Measurements from ENCODE around the gene SCYL1.

Gene SCYL1

DNA sequence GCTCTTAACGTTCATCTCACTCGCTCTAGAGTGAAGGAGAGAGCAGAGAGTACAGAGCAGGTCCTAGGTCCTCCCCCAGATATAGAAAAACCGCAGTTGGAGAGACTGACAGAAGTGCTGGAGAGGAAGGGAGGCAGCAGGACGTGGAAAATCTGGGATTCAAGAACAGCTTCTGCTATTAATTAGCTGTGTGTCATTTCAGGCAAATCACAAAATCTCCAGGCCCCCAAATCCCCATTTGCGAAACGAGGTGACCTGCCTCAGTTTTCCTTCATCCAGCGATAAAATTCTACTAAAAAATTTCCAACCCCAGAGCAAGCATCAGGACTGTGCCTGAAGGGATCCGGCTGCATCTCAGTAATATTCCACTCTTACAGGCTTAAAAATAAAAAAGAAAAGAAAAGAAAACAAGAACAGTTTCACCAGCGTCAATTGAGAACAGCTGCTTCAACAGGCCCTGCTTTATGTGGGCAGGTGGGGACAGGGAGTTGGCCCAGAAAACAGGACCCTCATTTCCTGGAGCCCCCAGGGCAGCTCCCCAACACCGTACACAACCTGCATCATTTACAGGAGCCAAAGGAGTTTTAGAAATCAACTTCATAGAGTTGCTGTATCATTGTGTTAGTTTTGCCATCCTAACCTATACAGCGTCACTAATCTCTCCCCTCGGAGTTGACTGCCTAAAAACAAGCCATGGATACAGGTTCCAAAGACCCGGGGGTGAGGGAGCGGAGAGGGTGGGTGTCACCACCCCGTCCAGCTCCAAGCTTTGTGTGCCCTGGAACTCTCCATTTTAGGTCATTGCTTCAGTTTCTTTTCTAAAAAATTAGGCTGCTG is 28.4 kb upstream of the SCYL1 start:
- Histone ChIP-seq H3K4me1 (ENCODE audit: control insufficient read depth, insufficient read depth, low read length) (peaks cover 42% of the 10 kb centered on the region), H3K9me3 (ENCODE audit: control insufficient read depth, insufficient read depth, low read length) (no peaks in the 10 kb centered on the region), H3K27ac (ENCODE audit: low read depth, low read length) (peak overlapping the region; percentile 99), H3K4me3 (ENCODE audit: low read depth, low read length) (peak overlapping the region; percentile 53), H3K36me3 (ENCODE audit: control insufficient read depth, insufficient read depth, low read length) (peaks cover 17% of the 10 kb centered on the region), H3K27me3 (ENCODE audit: control insufficient read depth, insufficient read depth, low read length) (no peaks in the 10 kb centered on the region), H3K9ac (ENCODE audit: low read depth, low read length) (peak overlapping the region; percentile 38)

- H3K9ac ChIP-seq (ENCODE audit: low read depth, low read length), result peak overlapping the region; percentile 99
- peak overlapping the region; percentile 92 for H3K4me3 ChIP-seq (ENCODE audit: low read depth, low read length)
- H3K36me3 ChIP-seq (ENCODE audit: control insufficient read depth, insufficient read depth, low read length), result peaks cover 26% of the 10 kb centered on the region
- no peaks in the 10 kb centered on the region for H3K9me3 ChIP-seq (ENCODE audit: control insufficient read depth, insufficient read depth, low read length)
- peaks cover 33% of the 10 kb centered on the region for H3K4me1 ChIP-seq (ENCODE audit: control insufficient read depth, insufficient read depth, low read length)
- H3K27ac ChIP-seq (ENCODE audit: low read depth, low read length), result peak overlapping the region; percentile 99
- H3K27me3 ChIP-seq (ENCODE audit: control insufficient read depth, insufficient read depth, low read length), result no peaks in the 10 kb centered on the region
Observed at GRCh38 chr11:65497141-65498041, 27.5 kb upstream of the SCYL1 start.

DNA sequence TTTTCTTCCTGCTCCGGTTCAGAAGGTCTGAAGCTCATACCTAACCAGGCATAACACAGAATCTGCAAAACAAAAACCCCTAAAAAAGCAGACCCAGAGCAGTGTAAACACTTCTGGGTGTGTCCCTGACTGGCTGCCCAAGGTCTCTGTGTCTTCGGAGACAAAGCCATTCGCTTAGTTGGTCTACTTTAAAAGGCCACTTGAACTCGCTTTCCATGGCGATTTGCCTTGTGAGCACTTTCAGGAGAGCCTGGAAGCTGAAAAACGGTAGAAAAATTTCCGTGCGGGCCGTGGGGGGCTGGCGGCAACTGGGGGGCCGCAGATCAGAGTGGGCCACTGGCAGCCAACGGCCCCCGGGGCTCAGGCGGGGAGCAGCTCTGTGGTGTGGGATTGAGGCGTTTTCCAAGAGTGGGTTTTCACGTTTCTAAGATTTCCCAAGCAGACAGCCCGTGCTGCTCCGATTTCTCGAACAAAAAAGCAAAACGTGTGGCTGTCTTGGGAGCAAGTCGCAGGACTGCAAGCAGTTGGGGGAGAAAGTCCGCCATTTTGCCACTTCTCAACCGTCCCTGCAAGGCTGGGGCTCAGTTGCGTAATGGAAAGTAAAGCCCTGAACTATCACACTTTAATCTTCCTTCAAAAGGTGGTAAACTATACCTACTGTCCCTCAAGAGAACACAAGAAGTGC is 26.7 kb upstream of the SCYL1 start:
- peak overlapping the region; percentile 92 for H3K4me3 ChIP-seq (ENCODE audit: low read depth, low read length)
- H3K27ac ChIP-seq (ENCODE audit: low read depth, low read length), result peak overlapping the region; percentile 99
- peaks cover 25% of the 10 kb centered on the region for H3K4me1 ChIP-seq (ENCODE audit: control insufficient read depth, insufficient read depth, low read length)
- H3K27me3 ChIP-seq (ENCODE audit: control insufficient read depth, insufficient read depth, low read length), result no peaks in the 10 kb centered on the region
- H3K36me3 ChIP-seq (ENCODE audit: control insufficient read depth, insufficient read depth, low read length), result peaks cover 34% of the 10 kb centered on the region
- H3K9ac ChIP-seq (ENCODE audit: low read depth, low read length), result peak overlapping the region; percentile 99
- H3K9me3 ChIP-seq (ENCODE audit: control insufficient read depth, insufficient read depth, low read length), result no peaks in the 10 kb centered on the region

- no peaks in the 10 kb centered on the region for H3K27me3 ChIP-seq (ENCODE audit: control insufficient read depth, insufficient read depth, low read length)
- peak overlapping the region; percentile 99 for H3K9ac ChIP-seq (ENCODE audit: low read depth, low read length)
- peak overlapping the region; percentile 92 for H3K4me3 ChIP-seq (ENCODE audit: low read depth, low read length)
- H3K9me3 ChIP-seq (ENCODE audit: control insufficient read depth, insufficient read depth, low read length), result no peaks in the 10 kb centered on the region
- peak overlapping the region; percentile 99 for H3K27ac ChIP-seq (ENCODE audit: low read depth, low read length)
- peaks cover 21% of the 10 kb centered on the region for H3K4me1 ChIP-seq (ENCODE audit: control insufficient read depth, insufficient read depth, low read length)
- H3K36me3 ChIP-seq (ENCODE audit: control insufficient read depth, insufficient read depth, low read length), result peaks cover 38% of the 10 kb centered on the region
Observed at GRCh38 chr11:65498727-65498976, 26.2 kb upstream of the SCYL1 start.

GRCh38 chr11:65498977-65499712 is 25.7 kb upstream of the SCYL1 start, which contains the start of gene MALAT1:
TSS of gene MALAT1 (plus strand) at chr11:65499045.
- Histone ChIP-seq H3K9me3 (ENCODE audit: control insufficient read depth, insufficient read depth, low read length) (no peaks in the 10 kb centered on the region), H3K27ac (ENCODE audit: low read depth, low read length) (peak within 1 kb of the TSS; percentile 99), H3K36me3 (ENCODE audit: control insufficient read depth, insufficient read depth, low read length) (peaks cover 43% of the 10 kb centered on the region), H3K4me3 (ENCODE audit: low read depth, low read length) (peak within 1 kb of the TSS; percentile 92), H3K9ac (ENCODE audit: low read depth, low read length) (peak within 1 kb of the TSS; percentile 99), H3K4me1 (ENCODE audit: control insufficient read depth, insufficient read depth, low read length) (peaks cover 18% of the 10 kb centered on the region), H3K27me3 (ENCODE audit: control insufficient read depth, insufficient read depth, low read length) (no peaks in the 10 kb centered on the region)

- H3K9ac ChIP-seq (ENCODE audit: low read depth, low read length), result peak overlapping the region; percentile 99
- no peaks in the 10 kb centered on the region for H3K27me3 ChIP-seq (ENCODE audit: control insufficient read depth, insufficient read depth, low read length)
- peak overlapping the region; percentile 92 for H3K4me3 ChIP-seq (ENCODE audit: low read depth, low read length)
- H3K9me3 ChIP-seq (ENCODE audit: control insufficient read depth, insufficient read depth, low read length), result no peaks in the 10 kb centered on the region
- H3K4me1 ChIP-seq (ENCODE audit: control insufficient read depth, insufficient read depth, low read length), result peaks cover 24% of the 10 kb centered on the region
- H3K36me3 ChIP-seq (ENCODE audit: control insufficient read depth, insufficient read depth, low read length), result peaks cover 50% of the 10 kb centered on the region
- H3K27ac ChIP-seq (ENCODE audit: low read depth, low read length), result peak overlapping the region; percentile 99
Observed at GRCh38 chr11:65499713-65500386, 25.0 kb upstream of the SCYL1 start.

DNA sequence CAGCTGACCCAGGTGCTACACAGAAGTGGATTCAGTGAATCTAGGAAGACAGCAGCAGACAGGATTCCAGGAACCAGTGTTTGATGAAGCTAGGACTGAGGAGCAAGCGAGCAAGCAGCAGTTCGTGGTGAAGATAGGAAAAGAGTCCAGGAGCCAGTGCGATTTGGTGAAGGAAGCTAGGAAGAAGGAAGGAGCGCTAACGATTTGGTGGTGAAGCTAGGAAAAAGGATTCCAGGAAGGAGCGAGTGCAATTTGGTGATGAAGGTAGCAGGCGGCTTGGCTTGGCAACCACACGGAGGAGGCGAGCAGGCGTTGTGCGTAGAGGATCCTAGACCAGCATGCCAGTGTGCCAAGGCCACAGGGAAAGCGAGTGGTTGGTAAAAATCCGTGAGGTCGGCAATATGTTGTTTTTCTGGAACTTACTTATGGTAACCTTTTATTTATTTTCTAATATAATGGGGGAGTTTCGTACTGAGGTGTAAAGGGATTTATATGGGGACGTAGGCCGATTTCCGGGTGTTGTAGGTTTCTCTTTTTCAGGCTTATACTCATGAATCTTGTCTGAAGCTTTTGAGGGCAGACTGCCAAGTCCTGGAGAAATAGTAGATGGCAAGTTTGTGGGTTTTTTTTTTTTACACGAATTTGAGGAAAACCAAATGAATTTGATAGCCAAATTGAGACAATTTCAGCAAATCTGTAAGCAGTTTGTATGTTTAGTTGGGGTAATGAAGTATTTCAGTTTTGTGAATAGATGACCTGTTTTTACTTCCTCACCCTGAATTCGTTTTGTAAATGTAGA is 24.3 kb upstream of the SCYL1 start:
- H3K4me3 ChIP-seq (ENCODE audit: low read depth, low read length), result peak overlapping the region; percentile 92
- H3K36me3 ChIP-seq (ENCODE audit: control insufficient read depth, insufficient read depth, low read length), result peaks cover 58% of the 10 kb centered on the region
- H3K9ac ChIP-seq (ENCODE audit: low read depth, low read length), result peak overlapping the region; percentile 99
- no peaks in the 10 kb centered on the region for H3K9me3 ChIP-seq (ENCODE audit: control insufficient read depth, insufficient read depth, low read length)
- no peaks in the 10 kb centered on the region for H3K27me3 ChIP-seq (ENCODE audit: control insufficient read depth, insufficient read depth, low read length)
- H3K4me1 ChIP-seq (ENCODE audit: control insufficient read depth, insufficient read depth, low read length), result peaks cover 31% of the 10 kb centered on the region
- H3K27ac ChIP-seq (ENCODE audit: low read depth, low read length), result peak overlapping the region; percentile 99

DNA sequence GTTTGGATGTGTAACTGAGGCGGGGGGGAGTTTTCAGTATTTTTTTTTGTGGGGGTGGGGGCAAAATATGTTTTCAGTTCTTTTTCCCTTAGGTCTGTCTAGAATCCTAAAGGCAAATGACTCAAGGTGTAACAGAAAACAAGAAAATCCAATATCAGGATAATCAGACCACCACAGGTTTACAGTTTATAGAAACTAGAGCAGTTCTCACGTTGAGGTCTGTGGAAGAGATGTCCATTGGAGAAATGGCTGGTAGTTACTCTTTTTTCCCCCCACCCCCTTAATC is 23.8 kb upstream of the SCYL1 start:
- Histone ChIP-seq H3K36me3 (ENCODE audit: control insufficient read depth, insufficient read depth, low read length) (peaks cover 63% of the 10 kb centered on the region), H3K9me3 (ENCODE audit: control insufficient read depth, insufficient read depth, low read length) (no peaks in the 10 kb centered on the region), H3K9ac (ENCODE audit: low read depth, low read length) (peak overlapping the region; percentile 99), H3K27me3 (ENCODE audit: control insufficient read depth, insufficient read depth, low read length) (no peaks in the 10 kb centered on the region), H3K27ac (ENCODE audit: low read depth, low read length) (peak overlapping the region; percentile 99), H3K4me3 (ENCODE audit: low read depth, low read length) (peak overlapping the region; percentile 92), H3K4me1 (ENCODE audit: control insufficient read depth, insufficient read depth, low read length) (peaks cover 30% of the 10 kb centered on the region)

DNA sequence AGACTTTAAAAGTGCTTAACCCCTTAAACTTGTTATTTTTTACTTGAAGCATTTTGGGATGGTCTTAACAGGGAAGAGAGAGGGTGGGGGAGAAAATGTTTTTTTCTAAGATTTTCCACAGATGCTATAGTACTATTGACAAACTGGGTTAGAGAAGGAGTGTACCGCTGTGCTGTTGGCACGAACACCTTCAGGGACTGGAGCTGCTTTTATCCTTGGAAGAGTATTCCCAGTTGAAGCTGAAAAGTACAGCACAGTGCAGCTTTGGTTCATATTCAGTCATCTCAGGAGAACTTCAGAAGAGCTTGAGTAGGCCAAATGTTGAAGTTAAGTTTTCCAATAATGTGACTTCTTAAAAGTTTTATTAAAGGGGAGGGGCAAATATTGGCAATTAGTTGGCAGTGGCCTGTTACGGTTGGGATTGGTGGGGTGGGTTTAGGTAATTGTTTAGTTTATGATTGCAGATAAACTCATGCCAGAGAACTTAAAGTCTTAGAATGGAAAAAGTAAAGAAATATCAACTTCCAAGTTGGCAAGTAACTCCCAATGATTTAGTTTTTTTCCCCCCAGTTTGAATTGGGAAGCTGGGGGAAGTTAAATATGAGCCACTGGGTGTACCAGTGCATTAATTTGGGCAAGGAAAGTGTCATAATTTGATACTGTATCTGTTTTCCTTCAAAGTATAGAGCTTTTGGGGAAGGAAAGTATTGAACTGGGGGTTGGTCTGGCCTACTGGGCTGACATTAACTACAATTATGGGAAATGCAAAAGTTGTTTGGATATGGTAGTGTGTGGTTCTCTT is 23.2 kb upstream of the SCYL1 start:
- Histone ChIP-seq H3K36me3 (ENCODE audit: control insufficient read depth, insufficient read depth, low read length) (peaks cover 67% of the 10 kb centered on the region), H3K4me1 (ENCODE audit: control insufficient read depth, insufficient read depth, low read length) (peaks cover 25% of the 10 kb centered on the region), H3K4me3 (ENCODE audit: low read depth, low read length) (peak overlapping the region; percentile 92), H3K9me3 (ENCODE audit: control insufficient read depth, insufficient read depth, low read length) (no peaks in the 10 kb centered on the region), H3K9ac (ENCODE audit: low read depth, low read length) (peak overlapping the region; percentile 99), H3K27me3 (ENCODE audit: control insufficient read depth, insufficient read depth, low read length) (no peaks in the 10 kb centered on the region), H3K27ac (ENCODE audit: low read depth, low read length) (peak overlapping the region; percentile 99)

Measured in HUES48 (cell line).